ENCODE measurements around the gene RETREG3. TPM values are rescaled to one million over a fixed set of nuclear protein-coding genes. Genes with fewer than 3 reads are reported as not detected.
"Not testable (repeated sequence)": the region's sequence is repeated elsewhere in the genome, so short reads cannot be mapped to it uniquely, and the experiment has no call there.

The RETREG3 gene
- total RNA-seq, 2 donors from 2014 or later = 49.2 to 60.3 TPM

- Histone ChIP-seq H3K9me3 (no peaks in the 10 kb centered on the region), H3K9ac (ENCODE audit: low read depth in 2 of 2, low read length in 2 of 2) (no peak overlapping the region), H3K4me3 (no peak overlapping the region), H3K36me3 (no peaks in the 10 kb centered on the region), H3K4me1 (peaks cover 3% of the 10 kb centered on the region), H3K27ac (no peak overlapping the region), H3K27me3 (no peaks in the 10 kb centered on the region)
- intact Hi-C loops (cut with DNase I) = no loop called here
- no peak for DNase-seq
- TF ChIP-seq CTCF (IDR thresholded peaks at IDR 0.05) = no peak
Observed at GRCh38 chr17:42547001-42547461, 62.1 kb downstream of the RETREG3 start.

GRCh38 chr17:42545755-42546505 lies 63.2 kb downstream of the RETREG3 start:
- not testable (repeated sequence) for H3K27me3 ChIP-seq

GRCh38 chr17:42544874-42545283 lies 64.3 kb downstream of the RETREG3 start:
- Histone ChIP-seq H3K27me3 (no peaks in the 10 kb centered on the region), H3K4me3 (no peak overlapping the region), H3K9ac (ENCODE audit: low read depth in 2 of 2, low read length in 2 of 2) (no peak overlapping the region), H3K36me3 (no peaks in the 10 kb centered on the region), H3K4me1 (peaks cover 13% of the 10 kb centered on the region), H3K9me3 (no peaks in the 10 kb centered on the region), H3K27ac (no peak overlapping the region)
- DNase-seq = no peak
- no peak for TF ChIP-seq CTCF (IDR thresholded peaks at IDR 0.05)
- intact Hi-C loops (cut with DNase I) = no loop called here

More at GRCh38 chr17:42545755-42546505, 63.2 kb downstream of the RETREG3 start:
- DNase-seq; H3K4me3 ChIP-seq; intact Hi-C loops (cut with DNase I); H3K27ac ChIP-seq; H3K9me3 ChIP-seq; H3K36me3 ChIP-seq; H3K9ac ChIP-seq (ENCODE audit: low read depth in 2 of 2, low read length in 2 of 2): not testable (repeated sequence)
- peaks cover 12% of the 10 kb centered on the region for H3K4me1 ChIP-seq

GRCh38 chr17:42543190-42544079 lies 65.7 kb downstream of the RETREG3 start:
- Histone ChIP-seq H3K4me1 (peaks cover 13% of the 10 kb centered on the region), H3K4me3 (no peak overlapping the region), H3K27me3 (no peaks in the 10 kb centered on the region), H3K9ac (ENCODE audit: low read depth in 2 of 2, low read length in 2 of 2) (no peak overlapping the region), H3K27ac (no peak overlapping the region), H3K36me3 (no peaks in the 10 kb centered on the region), H3K9me3 (no peaks in the 10 kb centered on the region)
- intact Hi-C loops (cut with DNase I) = no loop called here
- no peak for DNase-seq
- TF ChIP-seq CTCF (IDR thresholded peaks at IDR 0.05) = no peak

- Histone ChIP-seq H3K4me1 (peaks cover 18% of the 10 kb centered on the region), H3K27ac (peak overlapping the region; percentile 72), H3K9me3 (no peaks in the 10 kb centered on the region), H3K27me3 (no peaks in the 10 kb centered on the region), H3K36me3 (no peaks in the 10 kb centered on the region), H3K9ac (ENCODE audit: low read depth in 2 of 2, low read length in 2 of 2) (peak overlapping the region in 1 of 2 donors; percentile 55), H3K4me3 (no peak overlapping the region)
- no peak for TF ChIP-seq CTCF (IDR thresholded peaks at IDR 0.05)
- intact Hi-C loops (cut with DNase I) = no loop called here
- DNase-seq = peak; percentile 75
Observed at GRCh38 chr17:42541041-42541833, 67.9 kb downstream of the RETREG3 start.

GRCh38 chr17:42540558-42540957 lies 68.6 kb downstream of the RETREG3 start:
- DNase-seq; intact Hi-C loops (cut with DNase I); H3K9me3 ChIP-seq; H3K27me3 ChIP-seq; H3K36me3 ChIP-seq; H3K4me3 ChIP-seq: not testable (repeated sequence)
- Histone ChIP-seq H3K27ac (peak overlapping the region; percentile 72), H3K9ac (ENCODE audit: low read depth in 2 of 2, low read length in 2 of 2) (peak overlapping the region in 1 of 2 donors; percentile 55), H3K4me1 (peaks cover 18% of the 10 kb centered on the region)
